UCSD-AML1 (cell line): ENCODE data around the gene FTH1.
A peak's percentile ranks its signal among the peaks of the same experiment; 100 is the strongest.
"Not testable (repeated sequence)": the region's sequence is repeated elsewhere in the genome, so short reads cannot be mapped to it uniquely, and the experiment has no call there.

Experiments
- DNase-seq: peaks from one replicate; lab custom pipeline; 2025; ENCODE audit not compliant: unreplicated experiment; lab: John Stamatoyannopoulos, UW

FTH1 gene

DNA sequence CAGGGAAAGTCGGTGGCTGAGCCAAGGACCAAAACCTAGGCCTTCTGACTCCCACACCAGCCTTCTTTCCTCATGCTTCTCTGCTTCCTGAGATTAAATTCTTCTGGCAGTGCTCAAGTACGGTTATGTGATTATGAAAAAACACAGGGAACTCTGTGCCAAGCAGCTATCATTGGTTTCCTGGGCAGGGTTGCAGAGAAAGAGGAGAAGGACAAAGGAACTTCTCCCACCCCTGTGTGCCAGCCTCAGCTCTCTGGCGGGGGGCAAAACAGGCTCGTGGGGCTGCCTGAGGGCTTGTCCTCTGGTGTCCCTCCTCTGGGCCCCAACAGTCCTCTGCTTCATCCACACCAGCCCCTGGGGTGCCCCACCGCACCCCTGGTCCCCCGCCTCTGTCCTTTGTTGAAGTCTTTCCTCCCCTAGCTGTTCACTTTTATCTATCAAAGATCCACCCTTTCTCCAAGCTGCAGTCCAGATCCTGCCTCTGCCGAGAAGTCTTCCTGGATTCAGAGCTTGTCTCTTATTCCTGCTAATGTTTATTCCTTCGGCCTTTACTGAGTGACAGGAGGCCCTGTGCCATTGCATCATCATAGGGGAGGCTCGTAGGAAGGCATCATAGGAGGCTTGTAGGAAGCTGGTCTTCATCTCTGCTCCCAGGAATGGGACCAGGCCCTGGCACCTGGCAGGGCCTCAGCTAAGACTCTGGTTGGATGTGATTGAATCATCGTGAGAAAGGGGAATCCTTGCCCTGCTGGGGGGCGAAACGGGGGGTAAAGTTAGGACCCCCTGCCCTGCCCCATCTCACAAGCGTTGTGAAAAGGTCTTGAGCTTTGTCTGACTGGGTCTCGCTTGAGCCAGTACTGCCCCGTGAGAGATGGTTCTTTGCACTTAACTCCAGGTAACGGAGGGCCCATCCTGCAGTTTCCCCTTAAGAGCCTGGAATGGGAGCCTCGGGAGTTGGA is 11.5 kb upstream of the FTH1 start:
- DNase-seq: no peak

- no peak for DNase-seq
Measured at GRCh38 chr11:61976813-61977475, 9.5 kb upstream of the FTH1 start.

- no peak for DNase-seq
Measured at GRCh38 chr11:61976420-61976800, 9.0 kb upstream of the FTH1 start.

GRCh38 chr11:61975638-61976419 is 8.4 kb upstream of the FTH1 start:
- peak; percentile 44 for DNase-seq

- DNase-seq: no peak
Measured at GRCh38 chr11:61974766-61975631, 7.6 kb upstream of the FTH1 start.

GRCh38 chr11:61973476-61974162 is 6.2 kb upstream of the FTH1 start:
- no peak for DNase-seq

GRCh38 chr11:61972672-61973475 is 5.4 kb upstream of the FTH1 start:
- no peak for DNase-seq

GRCh38 chr11:61972112-61972671 is 4.8 kb upstream of the FTH1 start:
- no peak for DNase-seq

DNA sequence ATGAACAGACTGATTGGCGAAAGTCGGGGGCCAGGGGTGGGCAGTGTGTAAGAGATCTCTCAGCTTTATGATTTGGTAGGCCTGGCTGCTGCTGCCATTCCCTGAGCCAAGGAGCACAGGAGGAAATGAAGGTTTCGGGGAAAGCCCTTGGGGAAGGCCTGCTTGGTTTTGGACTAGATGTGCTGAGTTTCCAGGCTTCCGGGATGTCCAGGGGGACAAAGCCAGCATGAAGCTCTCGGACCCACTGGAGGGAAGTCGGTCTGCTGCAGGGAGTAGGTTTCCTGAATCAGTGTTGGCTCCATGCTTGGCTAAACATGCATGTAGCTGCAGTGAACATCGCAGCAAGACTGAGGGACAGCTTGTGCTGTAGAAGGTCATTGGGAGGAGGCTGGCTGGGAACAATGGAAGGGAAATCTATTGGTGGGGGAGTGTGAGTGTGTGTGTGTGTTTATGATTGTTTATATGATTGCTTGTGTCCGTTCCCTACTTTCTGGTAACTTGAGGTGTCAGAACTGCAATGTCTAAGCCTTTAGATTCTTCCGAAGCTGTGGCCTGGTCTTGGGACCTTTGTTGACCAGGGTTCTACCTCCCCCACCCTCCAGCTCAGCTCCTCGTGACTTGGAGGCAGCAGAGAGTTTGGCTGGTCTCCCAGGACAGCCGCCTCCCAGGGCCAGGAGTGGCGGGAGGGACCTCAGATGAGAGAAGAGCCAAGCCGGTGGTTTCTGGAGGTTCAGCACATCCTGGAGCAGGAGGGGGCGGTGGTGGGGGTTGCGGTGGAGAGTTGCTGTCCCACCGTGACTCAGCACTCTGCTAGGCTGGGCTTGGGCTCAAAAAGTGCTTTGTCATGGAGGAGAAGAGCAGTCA is 4.0 kb upstream of the FTH1 start:
- DNase-seq: peak; percentile 97

DNA sequence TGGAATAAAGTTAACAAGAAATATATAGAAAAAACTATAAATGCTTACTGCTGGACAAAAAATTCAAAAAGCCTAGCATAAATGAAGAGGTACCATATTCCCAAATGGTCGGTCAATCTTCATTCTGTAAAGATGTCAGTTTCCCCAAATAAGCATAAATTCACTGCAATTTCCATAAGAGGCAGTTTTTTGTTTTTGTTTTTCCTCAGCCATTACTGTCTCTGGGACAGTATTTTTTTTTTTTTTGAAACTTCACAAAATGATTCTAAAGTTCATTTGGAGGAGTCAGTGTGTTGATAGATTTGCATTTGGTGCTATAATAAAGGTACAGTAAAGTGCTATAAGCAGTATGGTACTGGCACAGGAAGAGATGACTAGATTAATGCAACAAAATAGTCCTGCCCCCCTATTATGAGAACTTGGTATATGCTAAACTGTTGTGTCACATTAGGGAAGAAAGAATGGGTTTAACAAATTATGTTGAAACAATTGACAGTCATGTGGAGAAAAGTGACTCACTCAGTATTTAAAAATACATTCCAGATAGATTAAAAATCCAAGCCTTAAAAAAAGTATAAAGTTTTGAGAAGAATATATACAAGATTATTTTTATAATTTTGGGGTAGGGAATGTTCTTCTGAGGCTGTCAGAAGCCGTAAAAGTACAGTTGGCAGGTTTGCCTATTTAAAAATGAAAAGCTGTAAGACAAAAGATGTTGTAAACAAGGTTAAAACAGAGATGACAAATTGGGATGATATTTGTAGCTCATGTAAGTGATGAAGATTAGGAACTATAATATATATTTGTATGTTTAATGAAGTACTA is 2.6 kb upstream of the FTH1 start:
- no peak for DNase-seq

DNA sequence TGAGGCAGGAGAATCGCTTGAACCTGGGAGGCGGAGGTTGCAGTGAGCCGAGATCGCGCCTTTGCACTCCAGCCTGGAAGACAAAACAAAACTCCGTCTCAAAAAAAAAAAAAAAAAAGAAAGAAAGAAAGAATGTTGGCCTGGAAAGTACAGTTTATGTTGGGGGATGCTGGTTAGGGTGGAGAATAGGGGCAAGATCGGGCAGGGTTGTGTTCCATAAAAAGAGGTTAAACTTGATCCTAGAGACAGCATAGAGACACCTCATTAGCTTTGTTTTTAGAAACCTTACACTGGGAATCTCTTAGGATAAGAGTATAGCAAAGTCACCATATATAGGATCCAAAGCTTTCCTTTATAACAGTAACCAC is 1.9 kb upstream of the FTH1 start:
- no peak for DNase-seq

DNA sequence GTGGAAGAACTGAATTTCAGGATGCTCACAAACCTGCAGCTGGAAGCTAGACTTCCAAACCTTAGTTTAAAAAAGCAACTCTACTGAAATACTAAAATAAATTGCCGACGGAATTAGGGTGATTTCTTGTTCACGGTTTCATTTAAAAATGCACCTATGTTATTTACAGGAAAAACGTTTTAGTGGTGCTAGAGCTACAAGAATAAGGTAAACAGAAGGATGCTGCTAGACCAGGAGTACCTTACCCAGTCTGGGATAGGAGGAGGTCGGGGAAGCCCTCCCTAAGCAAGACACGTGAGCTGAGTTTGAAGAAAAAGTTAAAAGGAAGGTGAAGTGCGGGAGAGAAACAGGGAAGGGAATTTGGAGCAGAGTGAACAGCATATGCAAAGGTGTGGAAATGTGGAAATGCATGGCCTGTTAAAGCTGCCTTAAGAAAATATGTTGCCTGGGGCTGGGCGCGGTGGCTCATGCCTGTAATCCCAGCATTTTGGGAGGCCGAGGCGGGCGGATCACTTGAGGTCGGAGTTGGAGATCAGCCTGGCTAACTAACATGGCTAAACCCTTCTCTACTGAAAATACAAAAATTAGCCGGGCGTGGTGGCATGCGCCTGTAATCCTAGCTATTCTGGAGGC is 1.4 kb upstream of the FTH1 start:
- no peak for DNase-seq

- DNase-seq: no peak
Measured at GRCh38 chr11:61967924-61968757, 707 bp upstream of the FTH1 start.

GRCh38 chr11:61966734-61967115 is 709 bp downstream of the FTH1 start:
- no peak for DNase-seq

DNA sequence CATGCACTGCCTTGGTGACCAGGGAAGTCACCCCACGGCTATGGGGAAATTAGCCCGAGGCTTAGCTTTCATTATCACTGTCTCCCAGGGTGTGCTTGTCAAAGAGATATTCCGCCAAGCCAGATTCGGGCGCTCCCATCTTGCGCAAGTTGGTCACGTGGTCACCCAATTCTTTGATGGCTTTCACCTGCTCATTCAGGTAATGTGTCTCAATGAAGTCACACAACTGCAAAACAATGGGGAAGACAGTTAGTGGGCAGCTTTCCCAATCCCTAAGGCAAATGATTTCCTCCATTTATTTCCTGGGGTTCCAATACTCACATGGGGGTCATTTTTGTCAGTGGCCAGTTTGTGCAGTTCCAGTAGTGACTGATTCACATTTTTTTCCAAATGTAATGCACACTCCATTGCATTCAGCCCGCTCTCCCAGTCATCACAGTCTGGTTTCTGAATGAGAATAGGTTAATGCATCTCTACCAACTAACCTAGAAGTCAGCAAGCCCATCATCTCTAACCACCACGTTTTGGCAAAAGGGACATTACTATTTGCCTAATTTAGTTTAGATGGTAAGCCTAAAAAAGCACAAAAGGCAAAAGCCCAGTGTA is 2.7 kb downstream of the FTH1 start:
- not testable (repeated sequence) for DNase-seq
